ENCODE measurements around the gene ZNF727. TPM values are rescaled to one million over a fixed set of nuclear protein-coding genes. Genes with fewer than 3 reads are reported as not detected.
"Not testable (repeated sequence)": the region's sequence is repeated elsewhere in the genome, so short reads cannot be mapped to it uniquely, and the experiment has no call there.

ZNF727 gene
- total RNA-seq, result not detected in 2 replicates
- polyA plus RNA-seq, result not detected in 2 replicates

DNA sequence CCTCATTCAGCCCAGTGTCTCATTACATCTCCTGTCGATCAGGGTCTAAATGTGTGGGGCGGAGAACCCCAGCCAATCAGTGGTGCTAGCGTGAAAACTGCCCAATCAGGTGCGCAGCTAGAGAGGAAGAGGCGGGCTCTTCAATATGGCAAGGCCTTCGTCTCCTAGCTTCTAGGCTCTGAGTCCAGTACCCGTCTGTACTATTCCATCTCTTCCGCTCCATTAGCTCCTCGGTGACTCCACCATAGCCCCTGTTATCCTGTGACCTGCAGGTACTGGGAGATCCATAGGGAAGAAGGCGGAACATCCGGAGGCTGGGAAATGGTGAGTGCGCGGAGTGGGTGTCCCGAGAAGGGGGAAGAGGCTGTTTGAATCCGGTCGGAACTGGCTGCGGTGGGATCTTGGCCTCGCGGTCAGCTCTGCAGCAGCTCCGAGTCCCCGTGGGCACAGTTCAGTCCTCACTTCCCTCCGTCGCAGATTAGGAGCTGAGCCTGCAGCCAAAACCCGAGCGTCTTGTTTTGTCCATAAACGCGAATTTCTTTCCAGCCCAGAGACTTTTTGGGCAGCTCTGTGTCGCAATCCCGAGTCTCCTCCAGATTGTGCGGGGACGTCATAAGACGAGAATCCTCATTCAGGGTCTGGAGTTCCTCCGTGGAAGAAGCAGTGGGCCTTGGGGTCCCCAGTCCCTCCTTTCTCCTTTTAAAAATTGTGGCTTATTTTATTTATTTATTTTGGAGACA lies at the start of gene ZNF727:
Gene ZNF727, plus strand, starts transcription at position 134 of the 740 bp plus-strand sequence. Its CDS starts 188 bp downstream, at position 322.
- H3K4me1 ChIP-seq (ENCODE audit: low read depth), result no peaks in the 10 kb centered on the region
- H3K36me3 ChIP-seq, result no peaks in the 10 kb centered on the region
- no peaks in the 10 kb centered on the region for H3K27me3 ChIP-seq
- no peak within 1 kb of the TSS for H3K4me3 ChIP-seq
- no peak for DNase-seq (ENCODE audit: low read depth in 1 of 2, low spot score in 1 of 2)
- no peak within 1 kb of the TSS for H3K27ac ChIP-seq
- TF ChIP-seq, protein P1, sequence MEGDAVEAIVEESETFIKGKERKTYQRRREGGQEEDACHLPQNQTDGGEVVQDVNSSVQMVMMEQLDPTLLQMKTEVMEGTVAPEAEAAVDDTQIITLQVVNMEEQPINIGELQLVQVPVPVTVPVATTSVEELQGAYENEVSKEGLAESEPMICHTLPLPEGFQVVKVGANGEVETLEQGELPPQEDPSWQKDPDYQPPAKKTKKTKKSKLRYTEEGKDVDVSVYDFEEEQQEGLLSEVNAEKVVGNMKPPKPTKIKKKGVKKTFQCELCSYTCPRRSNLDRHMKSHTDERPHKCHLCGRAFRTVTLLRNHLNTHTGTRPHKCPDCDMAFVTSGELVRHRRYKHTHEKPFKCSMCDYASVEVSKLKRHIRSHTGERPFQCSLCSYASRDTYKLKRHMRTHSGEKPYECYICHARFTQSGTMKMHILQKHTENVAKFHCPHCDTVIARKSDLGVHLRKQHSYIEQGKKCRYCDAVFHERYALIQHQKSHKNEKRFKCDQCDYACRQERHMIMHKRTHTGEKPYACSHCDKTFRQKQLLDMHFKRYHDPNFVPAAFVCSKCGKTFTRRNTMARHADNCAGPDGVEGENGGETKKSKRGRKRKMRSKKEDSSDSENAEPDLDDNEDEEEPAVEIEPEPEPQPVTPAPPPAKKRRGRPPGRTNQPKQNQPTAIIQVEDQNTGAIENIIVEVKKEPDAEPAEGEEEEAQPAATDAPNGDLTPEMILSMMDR (IDR thresholded peaks at IDR 0.05; ENCODE audit: low read depth, low read length), result no peak
- H3K9me3 ChIP-seq (ENCODE audit: low read depth), result no peaks in the 10 kb centered on the region

DNA sequence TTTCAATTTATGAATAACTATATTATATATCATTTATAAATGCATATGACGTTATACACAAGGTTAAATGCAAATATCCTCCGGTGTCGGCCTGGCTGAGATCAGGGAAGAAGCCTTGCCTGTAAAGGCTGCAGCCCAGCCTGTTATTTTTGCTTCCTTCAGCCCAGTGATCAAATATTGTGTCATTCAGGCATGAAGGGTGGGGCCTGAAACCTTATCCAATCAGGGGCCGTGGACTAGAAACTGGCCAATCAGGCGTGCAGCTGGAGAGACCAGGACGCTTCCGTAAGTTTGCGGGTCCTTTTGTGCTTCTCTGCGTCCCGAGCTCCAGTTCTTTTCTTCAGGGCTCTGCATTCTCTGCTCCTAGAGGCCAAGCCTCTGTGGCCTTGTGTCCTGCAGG lies 46.7 kb upstream of the ZNF727 start, which contains the start of gene ZNF722:
Gene ZNF722, plus strand, starts transcription at position 301 of the 400 bp plus-strand sequence. CDS start 113 bp downstream, outside the sequence.
- no peak within 1 kb of the TSS for H3K4me3 ChIP-seq
- no peaks in the 10 kb centered on the region for H3K9me3 ChIP-seq (ENCODE audit: low read depth)
- no peaks in the 10 kb centered on the region for H3K4me1 ChIP-seq (ENCODE audit: low read depth)
- H3K36me3 ChIP-seq, result no peaks in the 10 kb centered on the region
- no peaks in the 10 kb centered on the region for H3K27me3 ChIP-seq
- TF ChIP-seq, protein P1 (IDR thresholded peaks at IDR 0.05; ENCODE audit: low read depth, low read length), result no peak
- no peak for DNase-seq (ENCODE audit: low read depth in 1 of 2, low spot score in 1 of 2)
- no peak within 1 kb of the TSS for H3K27ac ChIP-seq

DNA sequence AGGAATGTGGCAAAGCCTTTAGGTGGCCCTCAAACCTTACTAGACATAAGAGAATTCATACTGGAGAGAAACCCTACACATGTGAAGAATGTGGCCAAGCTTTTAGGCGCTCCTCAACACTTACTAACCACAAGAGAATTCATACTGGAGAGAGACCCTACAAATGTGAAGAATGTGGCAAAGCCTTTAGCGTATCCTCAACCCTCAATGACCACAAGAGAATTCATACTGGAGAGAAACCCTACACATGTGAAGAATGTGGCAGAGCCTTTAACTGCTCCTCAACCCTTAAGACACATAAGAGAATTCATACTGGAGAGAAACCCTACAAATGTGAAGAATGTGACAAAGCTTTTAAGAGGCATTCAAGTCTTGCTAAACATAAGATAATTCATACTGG lies 29.7 kb upstream of the ZNF727 start:
- not testable (repeated sequence) for H3K27ac ChIP-seq; H3K9me3 ChIP-seq (ENCODE audit: low read depth); H3K4me1 ChIP-seq (ENCODE audit: low read depth); H3K36me3 ChIP-seq; DNase-seq (ENCODE audit: low read depth in 1 of 2, low spot score in 1 of 2); H3K27me3 ChIP-seq; H3K4me3 ChIP-seq

DNA sequence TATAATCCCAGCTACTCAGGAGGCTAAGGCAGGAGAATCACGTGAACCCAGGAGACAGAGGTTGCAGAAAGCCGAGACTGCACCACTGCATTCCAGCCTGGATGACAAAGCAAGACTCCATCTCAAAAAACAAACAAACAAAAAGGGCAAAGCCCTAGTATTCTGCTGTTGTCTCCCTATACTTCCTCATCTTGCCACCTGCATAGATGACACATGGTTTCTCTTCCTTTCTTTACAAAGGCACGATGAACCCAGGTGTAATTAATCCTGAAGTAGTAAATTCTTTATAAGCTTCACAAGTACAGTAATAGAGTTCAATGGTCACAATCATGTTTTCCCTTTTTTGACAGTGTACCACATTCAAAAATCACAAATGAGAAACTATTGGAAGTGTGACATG lies 9.8 kb upstream of the ZNF727 start:
- H3K27me3 ChIP-seq, result no peaks in the 10 kb centered on the region
- TF ChIP-seq, protein P1 (IDR thresholded peaks at IDR 0.05; ENCODE audit: low read depth, low read length), result no peak
- H3K4me1 ChIP-seq (ENCODE audit: low read depth), result no peaks in the 10 kb centered on the region
- no peak for DNase-seq (ENCODE audit: low read depth in 1 of 2, low spot score in 1 of 2)
- no peak overlapping the region for H3K4me3 ChIP-seq
- H3K27ac ChIP-seq, result no peak overlapping the region
- no peaks in the 10 kb centered on the region for H3K9me3 ChIP-seq (ENCODE audit: low read depth)
- H3K36me3 ChIP-seq, result no peaks in the 10 kb centered on the region

DNA sequence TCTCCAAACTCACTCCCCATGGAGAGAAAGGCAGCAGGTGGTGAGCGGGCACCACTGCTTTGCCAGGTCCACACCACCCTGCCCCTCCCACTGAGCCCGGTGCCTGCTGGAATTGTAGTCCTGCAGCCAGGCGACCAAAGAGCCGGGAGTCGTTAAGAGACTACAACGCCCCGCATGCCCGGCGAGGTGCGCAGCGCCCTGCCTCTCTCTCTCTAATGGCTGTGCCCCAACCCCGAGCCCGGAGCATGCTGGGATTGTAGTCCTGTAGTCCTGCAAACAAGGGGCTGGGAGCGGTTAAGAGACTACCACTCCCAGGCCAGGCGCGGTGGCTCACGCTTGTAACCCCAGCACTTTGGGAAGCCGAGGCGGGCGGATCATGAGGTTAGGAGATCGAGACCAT lies 8.1 kb upstream of the ZNF727 start:
- no peaks in the 10 kb centered on the region for H3K36me3 ChIP-seq
- DNase-seq (ENCODE audit: low read depth in 1 of 2, low spot score in 1 of 2), result no peak
- H3K4me1 ChIP-seq (ENCODE audit: low read depth), result no peaks in the 10 kb centered on the region
- H3K27me3 ChIP-seq, result no peaks in the 10 kb centered on the region
- no peak overlapping the region for H3K4me3 ChIP-seq
- H3K27ac ChIP-seq, result no peak overlapping the region
- no peaks in the 10 kb centered on the region for H3K9me3 ChIP-seq (ENCODE audit: low read depth)
- TF ChIP-seq, protein P1 (IDR thresholded peaks at IDR 0.05; ENCODE audit: low read depth, low read length), result no peak

DNA sequence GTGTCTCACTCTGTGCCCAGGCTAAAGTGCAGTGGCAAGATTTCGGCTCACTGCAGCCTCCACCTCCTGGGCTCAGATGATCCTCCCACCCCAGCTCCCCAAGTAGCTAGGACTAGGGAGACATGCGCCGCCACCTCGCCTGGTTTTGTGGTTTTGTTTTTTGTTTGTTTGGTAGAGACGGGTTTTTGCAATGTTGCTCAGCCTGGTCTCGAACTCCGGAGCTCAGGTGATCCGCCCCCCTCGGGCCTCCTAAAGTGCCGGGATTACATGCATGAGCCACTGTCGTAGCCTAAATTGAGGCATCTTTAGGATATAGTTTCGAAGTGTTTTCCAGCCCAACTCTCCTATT lies 781 bp downstream of the ZNF727 start:
- Histone ChIP-seq H3K27me3 (no peaks in the 10 kb centered on the region), H3K9me3 (ENCODE audit: low read depth) (no peaks in the 10 kb centered on the region), H3K4me3 (no peak overlapping the region), H3K36me3 (no peaks in the 10 kb centered on the region), H3K27ac (no peak overlapping the region), H3K4me1 (ENCODE audit: low read depth) (no peaks in the 10 kb centered on the region)
- DNase-seq (ENCODE audit: low read depth in 1 of 2, low spot score in 1 of 2), result no peak
- TF ChIP-seq, protein P1 (IDR thresholded peaks at IDR 0.05; ENCODE audit: low read depth, low read length), result no peak

DNA sequence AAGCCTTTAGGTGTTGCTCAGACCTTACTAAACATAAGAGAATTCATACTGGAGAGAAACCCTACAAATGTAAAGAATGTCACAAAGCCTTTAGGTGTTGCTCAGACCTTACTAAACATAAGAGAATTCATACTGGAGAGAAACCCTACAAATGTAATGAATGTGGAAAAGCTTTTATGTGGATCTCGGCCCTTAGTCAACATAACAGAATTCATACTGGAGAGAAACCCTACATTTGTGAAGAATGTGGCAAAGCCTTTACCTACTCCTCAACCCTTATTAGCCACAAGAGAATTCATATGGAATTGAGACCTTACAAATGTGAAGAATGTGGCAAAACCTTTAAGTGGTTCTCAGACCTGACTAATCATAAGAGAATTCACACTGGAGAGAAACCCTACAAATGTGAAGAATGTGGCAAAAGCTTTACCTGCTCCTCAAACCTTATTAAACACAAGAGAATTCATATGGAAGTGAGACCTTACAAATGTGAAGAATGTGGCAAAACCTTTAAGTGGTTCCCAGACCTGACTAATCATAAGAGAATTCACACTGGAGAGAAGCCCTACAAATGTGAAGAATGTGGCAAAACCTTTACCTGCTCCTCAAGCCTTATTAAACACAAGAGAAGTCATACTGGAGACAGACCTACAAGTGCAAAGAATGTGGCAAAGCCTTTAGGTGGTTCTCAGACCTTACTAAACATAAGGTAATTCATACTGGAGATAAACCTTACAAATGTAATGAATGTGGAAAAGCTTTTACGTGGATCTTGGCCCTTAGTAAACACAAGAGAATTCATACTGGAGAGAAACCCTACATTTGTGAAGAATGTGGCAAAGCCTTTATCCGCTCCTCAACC lies 32.8 kb downstream of the ZNF727 start:
- not testable (repeated sequence) for H3K36me3 ChIP-seq; H3K4me3 ChIP-seq; H3K27me3 ChIP-seq; H3K4me1 ChIP-seq (ENCODE audit: low read depth); H3K27ac ChIP-seq; DNase-seq (ENCODE audit: low read depth in 1 of 2, low spot score in 1 of 2); H3K9me3 ChIP-seq (ENCODE audit: low read depth)
